IMR-90 (cell line): ENCODE measurements around the gene PDCL3. TPM values are rescaled to one million over a fixed set of nuclear protein-coding genes. Genes with fewer than 3 reads are reported as not detected.

Experiments
- ATAC-seq: fragments of 200-7000 bp; cut with Tn5 transposase; 2 replicates; pipeline ENCODE4 v1.9.1; 2020; ENCODE audit warnings: low read depth, mild to moderate bottlenecking, moderate library complexity
- BruUV-seq: library from RNA; stranded (reverse); fragments of 400-500 nt; replicated peaks from 2 replicates; lab custom pipeline; 2021; lab: Mats Ljungman, UMichigan
- CTCF ChIA-PET: fragments of 300-600 bp; formaldehyde crosslinking; extraction: SDS; loops from one replicate; lab custom pipeline; 2021; ENCODE audit warnings: antibody characterized with exemption; lab: Yijun Ruan, JAX
- POLR2A ChIA-PET: fragments of 300-600 bp; sonication (Branson Sonifier 250); formaldehyde crosslinking; loops from one replicate; lab custom pipeline; 2022; ENCODE audit warnings: antibody characterized with exemption; ENCODE audit not compliant: unreplicated experiment; lab: Charles Lee
- DNase-seq: peaks from one replicate; pipeline ENCODE4 v3.0.0; 2013
- H2AFZ ChIP-seq: replicated peaks from 2 replicates; pipeline ENCODE3; 2013; ENCODE audit warnings: low read length, mild to moderate bottlenecking; ENCODE audit not compliant: poor library complexity
- H2AK5ac ChIP-seq: 2 replicates; pipeline ENCODE4 v1.6.1; 2013; ENCODE audit warnings: low read depth, low read length, inconsistent platforms
- H2AK9ac ChIP-seq: replicated peaks from 2 replicates; pipeline ENCODE3; 2013; ENCODE audit warnings: mild to moderate bottlenecking, low read depth, low read length, moderate library complexity; ENCODE audit not compliant: poor library complexity
- H2BK120ac ChIP-seq: 2 replicates; pipeline ENCODE4 v1.6.1; 2013; ENCODE audit warnings: low read depth, low read length, inconsistent platforms
- H2BK15ac ChIP-seq: 3 replicates; pipeline ENCODE4 v1.6.1; 2013; ENCODE audit warnings: low read depth, low read length, inconsistent platforms
- H2BK20ac ChIP-seq: 2 replicates; pipeline ENCODE4 v1.6.1; 2013; ENCODE audit warnings: low read depth, mild to moderate bottlenecking, inconsistent platforms, low read length, moderate library complexity
- H2BK5ac ChIP-seq: 2 replicates; pipeline ENCODE4 v1.6.1; 2013; ENCODE audit warnings: mild to moderate bottlenecking, low read depth, low read length, inconsistent platforms; ENCODE audit not compliant: poor library complexity, severe bottlenecking
- H3K14ac ChIP-seq: replicated peaks from 2 replicates; pipeline ENCODE4 v1.6.1; 2013; ENCODE audit warnings: low read depth, low read length, inconsistent platforms
- H3K18ac ChIP-seq: 2 replicates; pipeline ENCODE4 v1.6.1; 2013; ENCODE audit warnings: low read depth, low read length, control low read depth
- H3K23ac ChIP-seq: 2 replicates; pipeline ENCODE4 v1.6.1; 2013; ENCODE audit warnings: low read depth, low read length, inconsistent platforms
- H3K27ac ChIP-seq: 2 replicates; pipeline ENCODE4 v1.5.1; 2013; ENCODE audit warnings: mild to moderate bottlenecking, control low read depth, low read length; ENCODE audit not compliant: insufficient read depth
- H3K27me3 ChIP-seq: 2 replicates; pipeline ENCODE4 v1.6.1; 2013; ENCODE audit warnings: low read length; ENCODE audit not compliant: control insufficient read depth, insufficient read depth
- H3K36me3 ChIP-seq: 2 replicates; pipeline ENCODE4 v1.6.1; 2013; ENCODE audit warnings: low read length, mixed read lengths; ENCODE audit not compliant: control insufficient read depth, insufficient read depth
- H3K4ac ChIP-seq: 2 replicates; pipeline ENCODE4 v1.6.1; 2013; ENCODE audit warnings: low read depth, low read length, inconsistent platforms
- H3K4me1 ChIP-seq: 2 replicates; pipeline ENCODE4 v1.6.1; 2013; ENCODE audit warnings: low read length, mixed read lengths; ENCODE audit not compliant: control insufficient read depth, insufficient read depth
- H3K4me2 ChIP-seq: 2 replicates; pipeline ENCODE4 v1.6.1; 2013; ENCODE audit warnings: low read depth, mild to moderate bottlenecking, control low read depth, low read length, moderate library complexity
- H3K4me3 ChIP-seq: 2 replicates; pipeline ENCODE4 v1.5.1; 2013; ENCODE audit warnings: low read depth, mild to moderate bottlenecking, control low read depth, low read length, moderate library complexity; ENCODE audit not compliant: insufficient read depth
- H3K56ac ChIP-seq: 2 replicates; pipeline ENCODE4 v1.6.1; 2013; ENCODE audit warnings: low read length, inconsistent platforms; ENCODE audit not compliant: insufficient read depth; ENCODE audit errors: extremely low read depth
- H3K79me1 ChIP-seq, 2 experiments: 2 replicates each; pipeline ENCODE4 v1.6.1; 2013; ENCODE audit warnings: low read length in 2 of 2, inconsistent platforms in 1 of 2, low read depth in 1 of 2
- H3K9ac ChIP-seq: 2 replicates; pipeline ENCODE4 v1.6.1; 2013; ENCODE audit warnings: low read depth, low read length, control low read depth
- H3K9me1 ChIP-seq: 2 replicates; pipeline ENCODE4 v1.6.1; 2013; ENCODE audit warnings: low read length, inconsistent platforms; ENCODE audit not compliant: insufficient read depth
- H3K9me3 ChIP-seq: 2 replicates; pipeline ENCODE4 v1.6.1; 2013; ENCODE audit warnings: low read length; ENCODE audit not compliant: control insufficient read depth, insufficient read depth
- H4K20me1 ChIP-seq: 2 replicates; pipeline ENCODE4 v1.6.1; 2013; ENCODE audit warnings: low read length, inconsistent platforms; ENCODE audit not compliant: insufficient read depth
- H4K5ac ChIP-seq: 2 replicates; pipeline ENCODE4 v1.6.1; 2013; ENCODE audit warnings: mild to moderate bottlenecking, low read depth, low read length, control low read depth
- H4K8ac ChIP-seq, 2 experiments: 2 replicates each; pipeline ENCODE4 v1.6.1; 2013; ENCODE audit warnings: low read depth in 2 of 2, low read length in 2 of 2, control low read depth in 1 of 2, inconsistent platforms in 1 of 2
- H4K91ac ChIP-seq: 2 replicates; pipeline ENCODE4 v1.6.1; 2013; ENCODE audit warnings: low read depth, low read length, inconsistent platforms; ENCODE audit not compliant: insufficient read depth
- BHLHE40 ChIP-seq: fragments of 150-350 bp; IDR thresholded peaks from 2 replicates; pipeline ENCODE4 v1.6.1; 2016; ENCODE audit warnings: mild to moderate bottlenecking, low read depth, low read length
- CEBPB ChIP-seq: IDR thresholded peaks from 2 replicates; pipeline ENCODE4 v1.6.1; 2012; ENCODE audit warnings: low read depth, low read length, improper control_type of control experiment
- CHD1 ChIP-seq: IDR thresholded peaks from 2 replicates; pipeline ENCODE4 v1.6.1; 2012; ENCODE audit warnings: low read depth, low read length, improper control_type of control experiment
- ELK1 ChIP-seq: fragments of 150-350 bp; IDR thresholded peaks from 2 replicates; pipeline ENCODE4 v1.6.1; 2016; ENCODE audit warnings: low read depth, mild to moderate bottlenecking, low read length, moderate library complexity, borderline replicate concordance
- FOS ChIP-seq: fragments of 150-350 bp; IDR thresholded peaks from 2 replicates; pipeline ENCODE4 v1.6.1; 2016; ENCODE audit warnings: low read depth, low read length
- MAFK ChIP-seq: IDR thresholded peaks from 2 replicates; pipeline ENCODE4 v1.6.1; 2012; ENCODE audit warnings: low read depth, low read length, improper control_type of control experiment
- MAZ ChIP-seq: IDR thresholded peaks from 2 replicates; pipeline ENCODE4 v1.6.1; 2012; ENCODE audit warnings: low read depth, mild to moderate bottlenecking, low read length, improper control_type of control experiment, moderate library complexity, borderline replicate concordance
- MXI1 ChIP-seq: IDR thresholded peaks from 2 replicates; pipeline ENCODE4 v1.6.1; 2012; ENCODE audit warnings: low read depth, mild to moderate bottlenecking, low read length, moderate library complexity, borderline replicate concordance
- NFE2L2 ChIP-seq: fragments of 150-350 bp; IDR thresholded peaks from 2 replicates; pipeline ENCODE4 v1.6.1; 2016; ENCODE audit warnings: low read depth, mild to moderate bottlenecking, low read length
- POLR2A ChIP-seq: IDR thresholded peaks from 2 replicates; pipeline ENCODE4 v1.6.1; 2012; ENCODE audit warnings: mild to moderate bottlenecking, low read depth, low read length
- RAD21 ChIP-seq: IDR thresholded peaks from 2 replicates; pipeline ENCODE4 v1.6.1; 2012; ENCODE audit warnings: low read length, improper control_type of control experiment
- RCOR1 ChIP-seq: IDR thresholded peaks from 2 replicates; pipeline ENCODE4 v1.6.1; 2012; ENCODE audit warnings: mild to moderate bottlenecking, low read length, improper control_type of control experiment; ENCODE audit not compliant: insufficient replicate concordance
- RFX5 ChIP-seq: IDR thresholded peaks from 2 replicates; pipeline ENCODE4 v1.8.0; 2012; ENCODE audit warnings: low read depth, mild to moderate bottlenecking, low read length, moderate library complexity
- SMC3 ChIP-seq: fragments of 150-350 bp; IDR thresholded peaks from 2 replicates; pipeline ENCODE4 v1.6.1; 2016; ENCODE audit warnings: low read depth, mild to moderate bottlenecking, antibody characterized with exemption, low read length, moderate library complexity
- USF2 ChIP-seq: fragments of 150-350 bp; IDR thresholded peaks from 2 replicates; pipeline ENCODE4 v1.6.1; 2017; ENCODE audit warnings: mild to moderate bottlenecking, antibody characterized with exemption, low read length, low read depth
- WGBS, 2 experiments: methylation state at CpG; one replicate each; pipeline versions ENCODE4 v1.1.5 to v1.1.7; 2013; ENCODE audit warnings: missing lambda C conversion rate in 2 of 2; ENCODE audit not compliant: insufficient read length in 1 of 2; ENCODE audit errors: extremely low coverage in 2 of 2; 5-methylcytosine and 5-hydroxymethylcytosine counted together
- dilution Hi-C: fragments of 300-500 bp; cut with HindIII; formaldehyde crosslinking; loops from one replicate; pipeline ENCODE4 v1.14.3; 2018; ENCODE audit warnings: low sequenced_read_pairs; ENCODE audit not compliant: unreplicated experiment
- in situ Hi-C: fragments of 300-500 bp; cut with MboI; formaldehyde crosslinking; loops from 3 replicates; pipeline ENCODE4 v1.14.3; 2019; ENCODE audit warnings: low sequenced_read_pairs, inconsistent platforms, mixed read lengths
- intact Hi-C: fragments of 100-400 bp; cut with micrococcal nuclease; formaldehyde crosslinking; loops from 2 replicates; pipeline ENCODE4 v1.10.0; 2022
- polyA plus RNA-seq, 3 experiments: library from polyadenylated mRNA; depleted of rRNA; stranded (reverse); fragments of >200 nt; gene quantifications; 2 replicates each; pipeline ENCODE4 v1.2.3, GENCODE V29; 2012; ENCODE audit warnings: low replicate concordance in 1 of 3
- total RNA-seq: library from RNA; depleted of rRNA; stranded (reverse); fragments of >200 nt; gene quantifications from 2 replicates; pipeline ENCODE4 v1.2.3, GENCODE V29; 2012
- TF ChIP-seq, protein P1 (sequence below): conservative IDR thresholded peaks from 2 replicates; pipeline ENCODE4 v1.5.1; 2012; ENCODE audit warnings: mild to moderate bottlenecking, low read depth, low read length, improper control_type of control experiment

The PDCL3 gene
- total and polyA plus RNA-seq, 2 of the 4 experiments (the other 2 are of a cell fraction), result 9.5 to 26.4 TPM

DNA sequence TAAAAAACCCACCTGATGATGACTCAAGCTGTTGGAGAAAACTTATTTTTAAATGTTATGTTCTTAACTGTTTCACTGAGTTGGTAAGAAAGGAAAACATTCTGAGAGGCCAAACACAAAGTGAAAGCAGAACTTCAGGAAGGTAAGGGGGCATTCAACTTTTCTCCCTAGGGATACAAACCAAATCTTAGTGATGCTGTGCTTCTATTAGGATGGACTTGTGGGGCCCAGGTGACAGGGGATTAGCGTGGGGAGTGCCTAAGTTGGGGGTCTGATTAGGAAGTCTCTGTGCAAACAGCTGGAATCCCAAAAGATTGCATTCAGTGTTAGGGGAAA, 18.5 kb downstream of the PDCL3 start (continued):
- no peak for TF ChIP-seq CEBPB
- no peak for TF ChIP-seq RAD21
- no peak for TF ChIP-seq MAFK
- TF ChIP-seq, protein P1, sequence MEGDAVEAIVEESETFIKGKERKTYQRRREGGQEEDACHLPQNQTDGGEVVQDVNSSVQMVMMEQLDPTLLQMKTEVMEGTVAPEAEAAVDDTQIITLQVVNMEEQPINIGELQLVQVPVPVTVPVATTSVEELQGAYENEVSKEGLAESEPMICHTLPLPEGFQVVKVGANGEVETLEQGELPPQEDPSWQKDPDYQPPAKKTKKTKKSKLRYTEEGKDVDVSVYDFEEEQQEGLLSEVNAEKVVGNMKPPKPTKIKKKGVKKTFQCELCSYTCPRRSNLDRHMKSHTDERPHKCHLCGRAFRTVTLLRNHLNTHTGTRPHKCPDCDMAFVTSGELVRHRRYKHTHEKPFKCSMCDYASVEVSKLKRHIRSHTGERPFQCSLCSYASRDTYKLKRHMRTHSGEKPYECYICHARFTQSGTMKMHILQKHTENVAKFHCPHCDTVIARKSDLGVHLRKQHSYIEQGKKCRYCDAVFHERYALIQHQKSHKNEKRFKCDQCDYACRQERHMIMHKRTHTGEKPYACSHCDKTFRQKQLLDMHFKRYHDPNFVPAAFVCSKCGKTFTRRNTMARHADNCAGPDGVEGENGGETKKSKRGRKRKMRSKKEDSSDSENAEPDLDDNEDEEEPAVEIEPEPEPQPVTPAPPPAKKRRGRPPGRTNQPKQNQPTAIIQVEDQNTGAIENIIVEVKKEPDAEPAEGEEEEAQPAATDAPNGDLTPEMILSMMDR, result no peak
- TF ChIP-seq POLR2A, result no peak

DNA sequence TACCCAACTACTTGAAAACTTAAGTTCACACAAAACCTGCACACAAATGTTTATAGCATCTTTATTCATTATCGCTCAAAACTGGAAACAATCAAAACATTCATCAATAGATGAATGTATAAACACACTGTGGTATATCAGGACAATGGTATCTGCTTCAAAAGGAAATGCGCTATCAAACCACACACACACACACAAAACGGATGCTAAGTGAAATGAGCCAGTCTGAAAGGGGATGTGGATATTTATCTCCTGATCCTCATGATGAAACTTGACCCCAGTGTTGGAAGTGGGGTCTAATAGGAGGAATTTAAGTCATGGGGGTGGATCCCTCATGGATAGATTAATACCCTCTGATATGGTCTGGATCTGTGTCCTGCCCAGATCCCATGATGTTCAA, 22.0 kb downstream of the PDCL3 start:
- no peaks in the 10 kb centered on the region for H3K36me3 ChIP-seq
- dilution Hi-C loops (no loop called here), in situ Hi-C loops (no loop called here), intact Hi-C loops (no loop called here)
- ATAC-seq, result no peak
- no peak overlapping the region for H4K91ac ChIP-seq
- peaks cover 3% of the 10 kb centered on the region; the same call in 1 of the 2 replicates for H3K27me3 ChIP-seq
- no CpG with 5 or more reads among the region's 3 CpGs for WGBS, 2 experiments
- BruUV-seq, result no TSS peak
- H3K4me1 ChIP-seq, result no peaks in the 10 kb centered on the region
- H3K18ac ChIP-seq, result no peak overlapping the region
- ChIA-PET POLR2A (no interaction called here), CTCF (no interaction called here)
- H3K56ac ChIP-seq, result no peak overlapping the region
- no peaks in the 10 kb centered on the region for H3K79me1 ChIP-seq
- H2BK5ac ChIP-seq, result no peak overlapping the region
- H4K5ac ChIP-seq, result no peak overlapping the region
- H2AK9ac ChIP-seq, result no peak overlapping the region
- H2AFZ ChIP-seq, result no peak overlapping the region
- no peak overlapping the region for H3K4me2 ChIP-seq
- no peaks in the 10 kb centered on the region for H4K20me1 ChIP-seq
- H2AK5ac ChIP-seq, result no peak overlapping the region
- H2BK20ac ChIP-seq, result no peak overlapping the region
- H3K4ac ChIP-seq, result no peak overlapping the region
- H3K9me3 ChIP-seq, result no peaks in the 10 kb centered on the region
- H3K9me1 ChIP-seq, result no peaks in the 10 kb centered on the region
- no peak overlapping the region for H3K14ac ChIP-seq
- H3K27ac ChIP-seq, result no peak overlapping the region
- no peak overlapping the region for H3K4me3 ChIP-seq
- H2BK120ac ChIP-seq, result no peak overlapping the region
- H3K23ac ChIP-seq, result no peak overlapping the region
- H2BK15ac ChIP-seq, result no peak overlapping the region
- no peak overlapping the region for H4K8ac ChIP-seq
- DNase-seq, result no peak
- H3K9ac ChIP-seq, result no peak overlapping the region
- TF ChIP-seq CEBPB (no peak), MAZ (no peak), CHD1 (no peak), USF2 (no peak), ELK1 (no peak), NFE2L2 (no peak), MXI1 (no peak), SMC3 (no peak), RCOR1 (no peak), FOS (no peak), RFX5 (no peak), BHLHE40 (no peak)
